UCSD-AML1 (cell line): ENCODE data around the gene PRR3.
"Not testable (repeated sequence)": the region's sequence is repeated elsewhere in the genome, so short reads cannot be mapped to it uniquely, and the experiment has no call there.

Source experiments
- DNase-seq: peaks from one replicate; lab custom pipeline; 2025; ENCODE audit not compliant: unreplicated experiment; lab: John Stamatoyannopoulos, UW

PRR3 gene

GRCh38 chr6:30556906-30557682, at the start of gene PRR3:
TSS of gene PRR3 (plus strand) at chr6:30557295. CDS start at chr6:30557345, 50 bp downstream.
- peak; percentile 91 for DNase-seq

- DNase-seq = no peak
These were observed 49.0 kb upstream of the PRR3 start for GRCh38 chr6:30507849-30508827.

GRCh38 chr6:30508890-30509736, 48.0 kb upstream of the PRR3 start:
- peak; percentile 52 for DNase-seq

GRCh38 chr6:30510419-30511168, 46.5 kb upstream of the PRR3 start:
- no peak for DNase-seq

GRCh38 chr6:30511169-30511546, 45.9 kb upstream of the PRR3 start:
- DNase-seq = no peak

- no peak for DNase-seq
These were observed 43.6 kb upstream of the PRR3 start for GRCh38 chr6:30513451-30513850.

GRCh38 chr6:30515106-30515505, 42.0 kb upstream of the PRR3 start:
- no peak for DNase-seq

- DNase-seq = peak; percentile 94
These were observed 40.9 kb upstream of the PRR3 start for GRCh38 chr6:30515944-30516753.

- not testable (repeated sequence) for DNase-seq
These were observed 40.4 kb upstream of the PRR3 start for GRCh38 chr6:30516754-30517076.

GRCh38 chr6:30517767-30518504, 39.2 kb upstream of the PRR3 start:
- DNase-seq = not testable (repeated sequence)

- not testable (repeated sequence) for DNase-seq
These were observed 38.5 kb upstream of the PRR3 start for GRCh38 chr6:30518505-30519145.

GRCh38 chr6:30520522-30520921, 36.6 kb upstream of the PRR3 start:
- no peak for DNase-seq

GRCh38 chr6:30521082-30521481, 36.0 kb upstream of the PRR3 start:
- not testable (repeated sequence) for DNase-seq

- not testable (repeated sequence) for DNase-seq
These were observed 35.1 kb upstream of the PRR3 start for GRCh38 chr6:30521952-30522351.

GRCh38 chr6:30526444-30526843, 30.7 kb upstream of the PRR3 start:
- DNase-seq = not testable (repeated sequence)

- DNase-seq = not testable (repeated sequence)
These were observed 27.7 kb upstream of the PRR3 start for GRCh38 chr6:30529349-30529875.

GRCh38 chr6:30530014-30530413, 27.1 kb upstream of the PRR3 start:
- DNase-seq = no peak
